Measurements from ENCODE around the gene OR13G1.

- TF ChIP-seq POLR2AphosphoS5 (IDR thresholded peaks at IDR 0.05; ENCODE audit: insufficient read depth, low read depth, low read length): no peak
- no peak for TF ChIP-seq FOS (IDR thresholded peaks at IDR 0.05; ENCODE audit: borderline replicate concordance, insufficient read depth, low read length)
- no peak for TF ChIP-seq CTCF (IDR thresholded peaks at IDR 0.05; ENCODE audit: extremely low read depth in 1 of 2, insufficient read depth in 1 of 2, low read depth in 1 of 2, low read length in 2 of 2)
- no peak for TF ChIP-seq MAX (IDR thresholded peaks at IDR 0.05; ENCODE audit: insufficient read depth, insufficient read length)
- TF ChIP-seq POLR2A (IDR thresholded peaks at IDR 0.05; ENCODE audit: low read depth, low read length): no peak
- no peak for TF ChIP-seq EZH2 (IDR thresholded peaks at IDR 0.05; ENCODE audit: borderline replicate concordance, low read depth, low read length, severe bottlenecking)
Measured at GRCh38 chr1:247647864-247648263, 31.7 kb downstream of the OR13G1 start.

Data from endothelial cell of umbilical vein (primary cell).